Astrocyte of the spinal cord (primary cell): Measurements from ENCODE around the gene HBD.
"Not testable (repeated sequence)": the region's sequence is repeated elsewhere in the genome, so short reads cannot be mapped to it uniquely, and the experiment has no call there.

Source experiments
- DNase-seq: peaks from one replicate; pipeline ENCODE4 v3.0.0; 2011; ENCODE audit warnings: low read depth, low spot score
- H3K4me3 ChIP-seq: 2 replicates; pipeline ENCODE4 v1.5.1; 2011; ENCODE audit warnings: low read depth, mild to moderate bottlenecking, low read length, moderate library complexity
- CTCF ChIP-seq: IDR thresholded peaks from 2 replicates; pipeline ENCODE4 v1.5.1; 2012; ENCODE audit warnings: low read depth, mild to moderate bottlenecking, low read length, inconsistent platforms
- in situ Hi-C: cut with HindIII; loops from 2 replicates; pipeline ENCODE4 v1.10.0; 2017; ENCODE audit warnings: low sequenced_read_pairs

The HBD gene

GRCh38 chr11:5269715-5270147, 35.4 kb upstream of the HBD start, which contains the start of gene HBE1:
Gene HBE1 (minus strand): TSS chr11:5269945. CDS start chr11:5269890, 55 bp downstream.
- in situ Hi-C loops, result no loop called here
- DNase-seq, result no peak
- no peak within 1 kb of the TSS for H3K4me3 ChIP-seq
- TF ChIP-seq CTCF, result no peak

GRCh38 chr11:5267033-5267563, 32.8 kb upstream of the HBD start:
- in situ Hi-C loops, result no loop called here
- H3K4me3 ChIP-seq, result no peak overlapping the region
- DNase-seq, result no peak
- no peak for TF ChIP-seq CTCF

GRCh38 chr11:5266609-5267008, 32.3 kb upstream of the HBD start:
- no peak overlapping the region for H3K4me3 ChIP-seq
- no peak for DNase-seq
- TF ChIP-seq CTCF, result no peak
- in situ Hi-C loops, result no loop called here

GRCh38 chr11:5265832-5266231, 31.5 kb upstream of the HBD start:
- TF ChIP-seq CTCF, result no peak
- DNase-seq, result no peak
- H3K4me3 ChIP-seq, result no peak overlapping the region
- in situ Hi-C loops, result no loop called here

GRCh38 chr11:5258543-5259262, 24.4 kb upstream of the HBD start:
- no peak for TF ChIP-seq CTCF
- H3K4me3 ChIP-seq, result no peak overlapping the region
- in situ Hi-C loops, result no loop called here
- DNase-seq, result no peak

- H3K4me3 ChIP-seq, result no peak overlapping the region
- DNase-seq, result no peak
- in situ Hi-C loops, result no loop called here
- TF ChIP-seq CTCF, result no peak
Observed at GRCh38 chr11:5257296-5257695, 23.0 kb upstream of the HBD start.

- in situ Hi-C loops, H3K4me3 ChIP-seq, DNase-seq: not testable (repeated sequence)
Observed at GRCh38 chr11:5254646-5255413, 20.5 kb upstream of the HBD start, which contains the start of gene HBG2. Gene HBG2 (minus strand): TSS chr11:5254781. CDS start chr11:5254728, 53 bp downstream.

- in situ Hi-C loops, H3K4me3 ChIP-seq, DNase-seq: not testable (repeated sequence)
Observed at GRCh38 chr11:5254023-5254422, 19.7 kb upstream of the HBD start.

GRCh38 chr11:5253440-5253839, 19.2 kb upstream of the HBD start:
- in situ Hi-C loops, H3K4me3 ChIP-seq, DNase-seq: not testable (repeated sequence)
